ENCODE measurements around the gene DNAJB12.
A peak's percentile ranks its signal among the peaks of the same experiment; 100 is the strongest.
"Not testable (repeated sequence)": the region's sequence is repeated elsewhere in the genome, so short reads cannot be mapped to it uniquely, and the experiment has no call there.

Gene DNAJB12

GRCh38 chr10:72328045-72328828 lies 26.5 kb downstream of the DNAJB12 start:
- TF ChIP-seq CTCF (conservative IDR thresholded peaks at IDR 0.05) = peak; percentile 79
- H3K27ac ChIP-seq = peak overlapping the region; percentile 96

- H3K27ac ChIP-seq = peak overlapping the region; percentile 96; the same call in 1 of the 2 replicates
These were observed 27.8 kb downstream of the DNAJB12 start for GRCh38 chr10:72326665-72327603.

- H3K27ac ChIP-seq = not testable (repeated sequence)
These were observed 29.2 kb downstream of the DNAJB12 start for GRCh38 chr10:72325243-72326175.

- H3K27ac ChIP-seq = no peak overlapping the region
- TF ChIP-seq CTCF (conservative IDR thresholded peaks at IDR 0.05) = no peak
These were observed 30.9 kb downstream of the DNAJB12 start for GRCh38 chr10:72323771-72324191.

GRCh38 chr10:72323108-72323749 lies 31.5 kb downstream of the DNAJB12 start:
- TF ChIP-seq CTCF (conservative IDR thresholded peaks at IDR 0.05) = no peak
- no peak overlapping the region for H3K27ac ChIP-seq

GRCh38 chr10:72322280-72323058 lies 32.2 kb downstream of the DNAJB12 start:
- TF ChIP-seq CTCF (conservative IDR thresholded peaks at IDR 0.05) = no peak
- no peak overlapping the region for H3K27ac ChIP-seq

GRCh38 chr10:72322030-72322279 lies 32.8 kb downstream of the DNAJB12 start:
- no peak overlapping the region for H3K27ac ChIP-seq
- no peak for TF ChIP-seq CTCF (conservative IDR thresholded peaks at IDR 0.05)
